ENCODE results near the gene EVI5.
A peak's percentile ranks its signal among the peaks of the same experiment; 100 is the strongest.
"Not testable (repeated sequence)": the region's sequence is repeated elsewhere in the genome, so short reads cannot be mapped to it uniquely, and the experiment has no call there.

EVI5 gene

DNA sequence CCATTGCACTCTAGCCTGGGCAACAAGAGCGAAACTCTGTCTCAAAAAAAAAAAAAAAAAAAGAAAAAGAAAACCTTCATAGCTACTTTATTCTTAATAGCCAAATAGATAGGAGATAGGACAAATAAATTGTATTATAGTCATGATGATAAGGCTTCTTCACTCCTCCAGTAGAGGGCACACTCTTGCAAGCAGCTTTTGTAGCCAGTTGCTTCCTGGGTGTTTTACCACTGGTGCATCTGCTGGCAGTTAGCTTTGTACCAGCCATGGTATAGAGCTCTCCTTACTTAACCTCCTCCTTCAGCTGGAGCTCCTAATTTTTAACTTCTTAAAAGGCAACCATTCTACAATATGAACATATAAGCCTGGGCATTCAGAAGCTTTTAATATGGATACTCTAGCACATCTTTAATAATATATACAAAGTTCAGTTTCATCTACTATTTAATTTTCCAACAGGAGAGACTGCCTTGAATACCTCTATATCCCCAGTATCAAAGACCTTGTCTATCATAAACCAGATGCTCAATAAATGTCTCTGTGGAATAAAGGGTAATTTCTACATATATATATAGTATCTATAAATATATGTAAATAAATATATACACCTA lies 35.8 kb downstream of the EVI5 start:
- DNase-seq (ENCODE audit: low read depth in 2 of 2) = peak; percentile 3 to 5

DNA sequence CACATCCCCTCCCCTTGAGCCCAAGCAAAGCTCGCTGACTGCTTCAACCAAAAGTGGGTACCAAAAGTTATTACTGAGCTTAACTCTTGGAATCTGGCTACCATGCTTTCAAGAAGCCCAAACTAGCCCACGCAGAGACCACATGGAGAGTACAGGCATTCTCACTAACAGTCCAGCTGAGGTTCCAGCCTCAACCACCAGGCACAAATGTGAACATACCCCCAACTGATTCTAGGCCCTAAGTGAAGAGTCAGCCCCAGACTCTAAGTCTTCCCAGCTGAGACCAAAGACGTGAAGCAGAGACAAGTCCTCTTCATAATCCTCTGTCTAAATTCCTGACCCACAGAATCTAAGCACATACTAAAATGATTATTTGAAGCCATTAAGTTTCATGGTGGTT lies 36.8 kb downstream of the EVI5 start:
- DNase-seq (ENCODE audit: low read depth in 2 of 2) = no peak

DNA sequence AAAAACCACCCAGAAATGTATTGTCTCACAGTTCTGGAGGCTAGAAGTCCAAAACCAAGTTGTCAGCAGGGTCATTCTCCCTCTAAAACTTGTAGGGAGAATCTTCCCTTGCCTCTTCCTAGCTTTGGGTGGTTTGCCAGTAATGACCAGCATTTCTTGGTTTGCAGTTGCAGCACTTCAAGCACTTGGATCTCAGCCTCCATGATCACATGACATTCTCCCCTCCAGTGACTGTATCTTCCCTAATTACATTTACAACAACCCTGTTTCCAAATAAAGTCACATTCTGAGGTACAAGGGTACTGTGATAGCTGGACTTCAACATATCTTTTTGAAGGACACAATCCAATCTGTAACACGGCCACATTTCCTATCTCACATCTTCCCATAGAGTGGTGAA lies 37.2 kb downstream of the EVI5 start:
- no peak for DNase-seq (ENCODE audit: low read depth in 2 of 2)

DNA sequence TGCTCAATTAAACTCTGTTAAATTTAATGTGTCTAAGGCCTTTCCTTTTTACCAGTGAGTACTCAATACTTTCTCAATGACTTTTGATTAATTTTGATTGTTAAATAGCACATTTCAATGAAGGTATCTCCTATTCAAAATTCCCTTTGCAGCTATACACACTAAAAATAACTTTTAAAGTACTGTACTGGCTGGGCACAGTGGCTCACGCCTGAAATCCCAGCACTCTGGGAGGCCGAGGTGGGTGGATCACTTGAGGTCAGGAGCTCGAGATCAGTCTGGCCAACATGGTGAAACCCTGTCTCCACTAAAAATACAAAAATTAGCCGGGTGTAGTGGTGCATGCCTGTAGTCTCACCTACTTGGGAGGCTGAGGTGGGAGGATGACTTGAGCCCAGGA lies 38.7 kb downstream of the EVI5 start:
- not testable (repeated sequence) for DNase-seq (ENCODE audit: low read depth in 2 of 2)

DNA sequence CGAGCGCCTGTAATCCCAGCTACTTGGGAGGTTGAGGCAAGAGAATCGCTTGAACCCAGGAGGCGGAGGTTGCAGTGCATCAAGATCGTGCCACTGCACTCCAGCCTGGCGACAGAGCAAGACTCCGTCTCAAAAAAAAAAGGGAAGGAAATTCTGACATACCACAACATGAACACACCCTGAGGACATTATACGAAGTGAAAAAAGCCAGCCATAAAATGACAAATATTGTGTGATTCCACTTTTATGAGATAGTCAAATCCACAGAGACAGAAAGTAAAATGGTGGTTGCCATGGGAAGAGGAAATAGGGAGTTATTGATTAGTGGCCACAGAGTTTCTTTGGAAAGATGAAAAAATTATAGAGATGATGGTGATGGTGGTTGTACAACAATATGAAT lies 41.7 kb downstream of the EVI5 start:
- DNase-seq (ENCODE audit: low read depth in 2 of 2) = no peak

DNA sequence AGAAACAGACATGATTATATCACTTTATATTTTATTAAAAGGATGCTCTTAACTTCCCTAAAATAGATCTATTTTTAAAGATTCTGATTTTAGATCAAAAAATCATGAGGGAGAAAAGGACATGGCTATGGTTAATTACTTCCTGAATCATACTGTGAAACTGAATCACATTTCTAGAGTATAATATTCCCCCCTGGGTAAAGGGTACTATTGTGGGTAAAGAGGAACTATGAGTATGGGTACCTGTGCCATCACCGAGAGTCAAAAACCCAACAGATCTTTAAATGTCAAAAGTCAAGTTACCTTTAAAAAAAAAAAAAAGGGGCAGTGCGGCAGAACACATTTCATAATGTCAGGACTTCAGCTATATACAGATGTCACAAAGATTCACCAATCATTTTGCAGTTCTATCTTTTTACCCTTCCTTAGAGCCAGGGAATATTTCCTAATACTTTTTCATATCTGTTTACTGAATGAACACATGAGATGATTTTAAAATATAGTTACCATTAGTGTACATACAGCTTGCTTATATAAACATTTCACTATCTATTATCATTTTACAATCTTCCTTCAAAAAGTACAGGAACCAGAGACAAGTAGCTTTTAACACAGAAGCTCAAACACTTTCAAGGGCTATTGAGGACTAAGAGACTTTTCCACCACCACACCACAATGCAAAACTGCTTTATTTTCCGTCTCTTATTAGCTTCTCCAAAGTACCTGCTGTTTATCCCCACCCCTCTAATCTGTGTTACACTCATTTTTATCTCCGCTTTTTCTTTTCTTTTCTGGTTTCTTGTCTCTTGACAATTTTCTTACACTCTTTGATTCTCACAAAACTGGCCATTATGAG lies 45.0 kb downstream of the EVI5 start:
- DNase-seq (ENCODE audit: low read depth in 2 of 2) = no peak

DNA sequence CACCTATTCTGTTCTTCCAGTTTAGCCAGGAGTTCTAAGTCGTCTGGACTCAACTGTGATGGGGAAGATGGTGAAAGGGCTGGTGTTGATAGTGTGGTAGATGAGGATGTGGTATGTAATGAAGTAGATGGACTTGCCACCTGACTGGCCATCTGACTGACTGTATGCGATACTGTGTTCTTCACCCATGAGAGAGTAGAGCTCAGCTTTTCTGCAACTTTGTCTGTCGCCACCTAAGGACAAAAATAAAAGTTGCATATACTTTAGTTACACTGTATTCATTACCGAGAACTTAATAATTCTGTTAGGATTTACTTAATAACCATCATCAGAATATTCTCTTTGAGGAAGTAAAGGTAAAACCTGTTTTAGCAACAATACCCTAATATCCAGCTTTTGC lies 48.5 kb downstream of the EVI5 start:
- no peak for DNase-seq (ENCODE audit: low read depth in 2 of 2)

DNA sequence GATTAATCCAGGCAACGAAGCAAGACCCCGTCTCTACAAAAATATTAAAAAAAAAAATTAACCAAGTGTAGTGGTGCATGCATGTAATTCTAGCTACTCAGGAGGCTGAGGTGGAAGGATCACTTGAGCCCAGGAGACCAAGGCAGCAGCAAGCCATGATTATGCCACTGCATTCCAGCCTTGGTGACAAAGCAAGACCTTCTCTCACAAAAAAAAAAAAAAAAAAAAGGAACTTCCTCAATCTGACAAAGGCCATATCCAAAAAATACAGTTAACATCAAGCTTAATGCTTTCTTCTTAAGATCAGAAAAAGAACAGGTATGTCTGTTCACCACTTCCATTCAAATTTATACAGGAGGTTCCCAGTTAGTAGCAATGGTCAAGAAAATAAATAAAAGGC lies 54.4 kb downstream of the EVI5 start:
- DNase-seq (ENCODE audit: low read depth in 2 of 2) = no peak

DNA sequence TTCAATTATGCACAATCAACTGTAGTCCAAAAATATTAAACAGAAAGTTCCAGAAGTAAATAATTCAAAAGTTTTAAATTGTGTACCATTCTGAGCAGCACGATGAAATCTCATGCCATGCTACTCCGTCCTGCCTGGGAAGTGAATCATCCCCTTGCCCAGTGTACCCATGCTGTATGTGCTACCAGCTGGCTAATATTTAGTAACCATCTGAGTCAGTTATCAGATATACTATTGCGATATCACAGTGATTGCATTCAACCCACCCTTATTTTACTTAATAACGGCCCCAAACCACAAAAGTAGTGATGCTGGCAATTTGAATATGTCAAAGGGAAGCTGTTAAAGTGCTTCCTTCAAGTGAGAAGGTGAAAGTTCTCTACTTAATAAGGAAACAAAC lies 56.2 kb downstream of the EVI5 start:
- DNase-seq (ENCODE audit: low read depth in 2 of 2) = no peak

DNA sequence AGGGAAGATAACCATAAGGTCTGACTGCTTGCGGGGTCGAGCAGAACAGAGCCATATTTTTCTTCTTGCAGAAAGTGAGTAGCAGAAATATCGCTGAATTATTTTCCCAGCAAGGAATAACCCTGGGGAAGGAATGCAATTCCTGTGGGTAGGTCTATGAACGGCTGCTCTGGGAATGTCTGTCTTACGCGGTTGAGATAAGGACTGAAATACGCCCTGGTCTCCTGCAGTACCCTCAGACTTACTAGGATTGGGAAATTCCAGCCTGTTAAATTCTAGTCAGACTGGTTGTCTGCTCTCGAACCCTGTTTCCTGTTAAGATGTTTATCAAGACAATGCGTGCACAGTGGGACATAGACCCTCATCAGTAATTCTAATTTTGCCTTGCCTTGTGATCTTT lies 61.2 kb downstream of the EVI5 start:
- not testable (repeated sequence) for DNase-seq (ENCODE audit: low read depth in 2 of 2)

DNA sequence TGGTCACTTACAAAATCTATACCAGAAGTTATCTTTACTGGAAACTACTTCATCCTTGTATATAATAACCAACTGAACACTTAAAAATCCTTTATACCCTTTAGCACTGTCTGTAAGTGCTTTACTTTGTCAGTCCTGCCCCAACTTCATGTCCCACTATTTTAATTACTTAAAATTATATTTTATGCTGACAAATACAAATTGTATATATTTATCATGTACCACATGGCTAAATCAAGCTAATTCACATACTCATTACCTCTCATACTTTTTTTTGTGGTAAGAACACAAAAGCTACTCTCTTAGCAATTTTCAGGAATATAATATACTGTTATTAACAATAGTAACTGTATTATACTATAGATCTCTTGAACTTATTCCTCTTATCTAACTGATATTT lies 63.0 kb downstream of the EVI5 start:
- DNase-seq (ENCODE audit: low read depth in 2 of 2) = no peak

DNA sequence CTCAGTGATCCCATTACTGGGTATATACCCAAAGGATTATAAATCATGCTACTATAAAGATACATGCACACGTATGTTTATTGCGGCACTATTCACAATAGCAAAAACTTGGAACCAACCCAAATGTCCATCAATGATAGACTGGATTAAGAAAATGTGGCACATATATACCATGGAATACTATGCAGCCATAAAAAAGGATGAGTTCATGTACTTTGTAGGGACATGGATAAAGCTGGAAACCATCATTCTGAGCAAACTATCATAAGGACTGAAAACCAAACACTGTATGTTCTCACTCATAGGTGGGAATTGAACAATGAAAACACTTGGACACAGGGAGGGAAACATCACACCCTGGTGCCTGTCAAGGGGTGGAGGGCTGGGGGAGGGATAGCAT lies 63.8 kb downstream of the EVI5 start:
- DNase-seq (ENCODE audit: low read depth in 2 of 2) = not testable (repeated sequence)

DNA sequence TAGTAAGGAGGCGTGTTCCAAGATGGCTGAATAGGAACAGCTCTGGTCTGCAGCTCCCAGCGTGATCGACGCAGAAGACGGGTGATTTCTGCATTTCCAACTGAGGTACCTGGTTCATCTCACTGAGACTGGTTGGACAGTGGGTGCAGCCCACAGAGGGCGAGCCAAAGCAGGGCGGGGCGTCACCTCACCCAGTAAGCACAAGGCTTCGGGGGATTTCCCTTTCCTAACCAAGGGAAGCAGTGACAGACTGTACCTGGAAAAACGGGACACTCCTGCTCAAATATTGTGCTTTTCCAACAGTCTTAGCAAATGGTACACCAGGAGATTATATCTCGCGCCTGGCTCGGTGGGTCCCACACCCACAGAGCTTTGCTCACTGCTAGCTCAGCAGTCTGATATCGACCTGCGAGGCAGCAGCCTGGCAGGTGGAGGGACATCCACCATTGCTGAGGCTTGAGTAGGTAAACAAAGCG lies 69.4 kb downstream of the EVI5 start:
- not testable (repeated sequence) for DNase-seq (ENCODE audit: low read depth in 2 of 2)

DNA sequence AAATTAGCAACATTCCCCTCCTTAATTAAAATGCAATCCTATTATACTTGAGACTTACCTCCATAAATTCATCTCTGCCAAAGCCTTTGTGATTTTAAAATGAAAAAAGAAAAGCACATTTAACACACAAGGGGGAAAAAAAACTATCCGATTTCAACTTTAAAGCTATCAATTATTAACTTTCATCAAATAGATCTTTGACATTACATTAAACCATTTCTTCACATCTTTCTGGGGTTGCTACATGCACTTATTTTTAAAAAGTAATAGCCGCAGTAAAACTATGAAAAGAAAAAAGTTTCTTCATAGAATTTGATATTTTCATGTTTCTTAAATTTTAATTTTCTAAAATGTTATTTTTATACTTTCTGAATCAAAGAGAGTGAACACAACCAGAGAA lies 71.0 kb downstream of the EVI5 start:
- DNase-seq (ENCODE audit: low read depth in 2 of 2) = no peak

DNA sequence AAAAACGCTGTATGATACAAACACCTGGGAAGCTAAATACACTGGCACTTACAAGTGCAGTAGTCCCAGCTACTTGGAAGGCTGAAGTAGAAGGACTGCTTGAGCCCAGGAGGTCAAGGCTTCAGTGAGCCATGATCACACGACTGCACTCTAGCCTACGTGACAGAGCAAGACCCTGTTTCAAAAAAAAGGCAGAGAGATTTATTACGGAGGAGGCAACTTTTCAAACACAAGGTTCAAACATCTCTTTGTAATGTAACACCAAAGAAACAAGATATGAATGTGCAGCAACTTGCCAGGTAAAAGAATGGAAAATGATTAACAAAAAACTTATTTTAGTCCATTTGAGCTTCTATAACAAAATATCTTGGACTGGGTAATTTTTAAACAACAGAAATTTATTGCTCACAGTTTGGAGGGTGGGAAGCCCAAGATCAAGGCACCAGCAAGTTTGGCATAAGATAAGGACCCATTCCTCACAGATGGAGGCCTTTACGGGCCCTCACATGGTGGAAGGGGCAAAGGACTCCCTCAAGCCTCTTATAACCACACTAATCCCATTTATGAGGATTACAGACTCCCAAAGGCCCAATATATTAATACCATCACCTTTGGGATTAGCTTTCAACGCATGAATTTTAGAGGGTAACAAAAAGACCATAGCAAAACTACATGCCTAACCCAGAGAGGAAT lies 73.3 kb downstream of the EVI5 start:
- DNase-seq (ENCODE audit: low read depth in 2 of 2) = no peak

DNA sequence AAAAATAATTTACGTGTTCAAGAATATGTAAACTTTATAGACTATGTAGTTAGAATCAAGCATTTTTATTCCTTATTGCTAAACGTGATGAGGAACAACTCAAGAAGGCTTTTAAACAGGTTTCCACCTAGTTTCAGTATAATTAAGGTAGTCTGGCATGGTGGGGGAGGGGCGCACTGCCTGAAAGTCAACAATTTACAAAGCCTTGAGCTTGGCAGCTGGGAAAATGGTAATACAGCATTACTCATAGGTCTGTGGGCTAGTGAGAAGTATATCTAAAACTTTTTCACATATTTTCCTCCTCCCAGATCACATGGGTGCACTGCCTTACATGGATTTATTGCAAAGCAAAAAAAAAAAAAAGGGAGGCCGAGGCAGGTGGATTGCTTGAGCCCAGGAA lies 75.2 kb downstream of the EVI5 start:
- DNase-seq (ENCODE audit: low read depth in 2 of 2) = no peak

DNA sequence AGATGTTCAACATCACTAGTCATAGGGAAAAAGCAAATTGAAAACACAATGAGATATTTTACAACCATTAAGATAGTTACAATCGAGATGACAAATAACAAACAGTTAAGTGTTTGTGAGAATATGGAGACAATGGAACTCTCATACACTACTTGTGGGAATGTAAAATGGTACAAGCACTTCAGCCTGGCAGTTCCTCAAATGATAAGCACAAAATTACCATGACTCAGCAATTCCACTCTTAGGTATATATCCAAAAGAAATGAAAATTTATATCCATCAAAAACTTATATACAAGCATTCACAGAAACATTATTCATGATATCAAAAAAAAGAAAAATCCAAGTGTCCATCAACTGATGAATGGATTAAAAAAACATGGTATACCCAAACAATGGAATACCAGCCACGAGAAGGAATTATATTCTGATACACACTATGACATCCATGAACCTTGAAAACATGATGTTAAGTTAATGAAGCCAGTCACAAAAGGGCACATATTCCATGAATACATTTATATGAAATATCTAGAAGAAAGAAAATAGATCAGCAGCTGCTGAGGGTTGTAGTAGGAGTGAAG lies 76.4 kb downstream of the EVI5 start:
- DNase-seq (ENCODE audit: low read depth in 2 of 2) = no peak

DNA sequence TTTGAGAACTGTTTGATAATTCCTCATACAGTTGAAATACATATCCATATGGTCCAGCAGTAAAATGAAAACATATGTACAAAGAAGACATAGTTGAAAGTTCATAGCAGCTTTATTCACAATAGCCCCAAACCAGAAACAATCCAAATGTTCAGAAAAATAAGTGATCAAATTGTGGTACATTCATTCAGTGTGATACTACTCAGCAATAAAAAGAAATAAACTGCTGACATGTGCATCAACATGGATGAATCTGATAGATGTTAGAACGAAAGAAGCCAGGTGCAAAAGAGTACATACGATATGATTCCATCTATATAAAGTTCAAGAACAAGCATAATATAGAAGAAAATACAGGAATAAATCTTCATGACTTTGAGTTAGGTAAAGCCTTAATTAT lies 77.2 kb downstream of the EVI5 start:
- DNase-seq (ENCODE audit: low read depth in 2 of 2) = no peak

DNA sequence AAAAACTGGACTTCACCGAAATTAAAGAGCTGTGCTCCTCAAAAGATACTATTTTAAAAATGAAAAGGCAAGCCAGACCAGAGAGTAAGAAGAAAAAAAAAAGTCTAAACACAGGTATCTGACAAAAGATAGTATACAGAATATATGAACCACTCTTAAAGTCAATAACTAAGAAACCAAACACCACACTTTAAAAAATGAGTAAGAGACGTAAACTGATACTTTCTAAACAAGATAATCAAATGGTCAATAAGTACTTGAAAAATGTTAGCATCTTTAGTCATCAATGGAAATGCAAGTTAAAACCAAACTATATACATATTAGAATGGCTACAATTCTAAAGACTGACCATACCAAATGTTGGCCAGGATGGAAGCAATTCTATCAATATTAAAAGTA lies 77.6 kb downstream of the EVI5 start:
- no peak for DNase-seq (ENCODE audit: low read depth in 2 of 2)

DNA sequence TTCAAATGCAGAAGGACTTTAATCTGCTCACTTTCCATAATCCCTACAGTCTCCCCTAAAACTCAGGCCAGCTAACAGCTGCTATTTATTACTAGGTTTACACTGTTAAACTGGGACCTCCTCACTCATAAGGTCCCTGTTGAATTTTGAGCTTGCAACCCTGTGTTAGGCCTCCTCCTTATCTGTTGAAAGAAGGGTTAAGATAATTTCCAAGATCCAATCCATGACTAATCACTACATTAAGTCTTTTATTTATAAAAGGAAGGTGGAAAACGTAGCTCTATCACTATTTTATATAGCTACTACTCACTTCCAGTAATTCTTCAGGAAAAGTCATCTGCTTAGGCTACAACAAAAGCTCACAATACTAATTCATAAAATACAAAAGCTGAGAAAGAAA lies 79.5 kb downstream of the EVI5 start:
- DNase-seq (ENCODE audit: low read depth in 2 of 2) = no peak

DNA sequence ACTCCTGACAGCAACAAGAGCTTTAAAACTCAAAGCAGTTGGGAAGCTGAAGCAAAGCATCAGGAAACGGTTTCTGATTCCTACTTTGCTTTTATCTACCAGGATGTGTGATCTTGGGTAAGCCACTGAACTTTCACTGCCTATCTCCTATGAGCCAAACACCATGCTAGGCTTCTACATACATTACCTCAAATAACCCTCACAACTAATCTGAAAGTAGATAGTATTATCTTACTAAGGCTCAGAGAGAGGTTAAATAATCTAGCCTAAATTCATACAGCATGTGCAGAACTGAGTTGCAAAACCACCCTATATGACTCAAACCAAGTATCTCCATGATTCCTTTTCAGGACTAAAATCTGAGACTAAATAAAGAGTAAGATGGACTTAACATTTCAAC lies 83.8 kb downstream of the EVI5 start:
- DNase-seq (ENCODE audit: low read depth in 2 of 2) = no peak

DNA sequence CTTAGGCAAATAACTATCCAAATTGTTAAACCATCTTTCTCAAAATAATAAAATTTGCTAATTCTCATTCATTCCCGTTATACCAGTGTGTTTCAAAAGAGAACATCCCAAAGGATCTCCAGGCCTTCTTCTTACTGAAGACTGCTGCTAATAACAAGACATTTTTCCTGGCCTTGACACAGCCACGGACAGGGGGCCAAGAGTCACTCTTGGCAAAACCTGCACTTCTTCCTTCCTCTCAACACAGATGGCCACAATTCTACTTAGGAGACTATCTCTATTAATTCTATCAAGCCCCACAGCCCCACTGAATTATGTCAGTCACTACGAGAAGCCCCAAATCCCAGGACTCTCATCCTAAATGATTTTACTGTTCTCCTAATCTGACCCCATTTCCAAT lies 86.0 kb downstream of the EVI5 start:
- DNase-seq (ENCODE audit: low read depth in 2 of 2) = no peak

DNA sequence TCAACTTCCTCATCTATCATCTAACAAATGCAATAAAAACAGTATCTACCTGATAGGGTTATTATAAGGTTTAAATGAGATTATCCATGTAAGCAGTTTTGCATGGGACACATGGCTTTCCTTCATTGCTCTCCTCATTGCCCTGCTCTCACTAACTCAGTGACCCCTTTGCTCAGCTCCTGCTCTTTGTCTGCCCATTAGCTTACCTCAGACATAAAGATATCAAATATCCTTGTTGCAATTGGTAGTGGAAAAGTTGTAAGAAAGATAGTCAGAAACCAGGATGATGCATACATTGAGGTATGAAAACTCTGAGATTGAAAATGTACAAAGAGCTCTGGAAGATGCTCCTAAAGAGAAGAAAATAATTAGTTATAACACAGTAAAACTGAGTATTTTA lies 89.8 kb downstream of the EVI5 start:
- DNase-seq (ENCODE audit: low read depth in 2 of 2) = no peak
